ENCODE results near the gene LGMN. TPM values are rescaled to one million over a fixed set of nuclear protein-coding genes. Genes with fewer than 3 reads are reported as not detected.

LGMN gene
- total RNA-seq, 2 donors from 2014 or later = 70.0 to 107 TPM

DNA sequence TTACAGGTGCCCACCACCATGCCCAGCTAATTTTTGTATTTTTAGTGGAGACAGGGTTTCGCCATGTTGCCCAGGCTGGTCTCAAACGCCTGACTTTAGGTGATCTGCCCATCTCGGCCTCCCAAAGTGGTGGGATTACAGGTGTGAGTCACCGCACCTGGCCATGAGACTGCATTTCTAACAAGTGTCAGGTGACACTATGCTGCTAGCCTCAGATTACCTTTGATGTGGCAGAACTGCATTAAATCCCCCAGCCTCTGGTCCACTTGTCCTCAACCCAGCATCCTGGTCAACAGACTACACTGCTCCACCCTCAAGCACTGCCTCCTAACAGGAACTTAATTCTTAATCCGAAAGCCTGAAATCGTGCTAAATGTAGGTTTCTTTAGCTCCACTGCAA is 13.1 kb downstream of the LGMN start:
- intact Hi-C loops (cut with DNase I) = no loop called here
- no peaks in the 10 kb centered on the region for H3K9me3 ChIP-seq

DNA sequence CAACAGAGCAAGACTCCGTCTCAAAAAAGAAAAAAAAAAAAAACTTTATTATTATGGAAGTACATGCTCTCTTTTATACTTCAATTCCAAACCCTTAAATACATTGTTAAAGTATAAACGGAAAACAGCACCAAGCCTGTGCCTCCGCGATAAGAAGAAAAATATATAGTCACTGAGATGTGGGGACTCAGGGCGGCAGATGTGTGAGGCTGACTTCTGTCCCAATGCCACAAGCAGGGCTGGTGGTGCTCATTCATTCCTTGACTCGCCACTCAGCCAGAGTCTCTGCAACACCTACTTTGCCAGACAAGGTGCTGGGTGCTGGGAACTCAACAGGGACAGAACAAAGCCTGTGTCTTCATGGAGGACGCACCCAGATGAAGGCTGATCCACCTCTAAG is 13.8 kb downstream of the LGMN start:
- DNase-seq = no peak
- Histone ChIP-seq H3K4me1 (peaks cover 11% of the 10 kb centered on the region), H3K9ac (ENCODE audit: low read depth in 2 of 2, low read length in 2 of 2) (no peak overlapping the region), H3K36me3 (no peaks in the 10 kb centered on the region), H3K4me3 (no peak overlapping the region), H3K27ac (no peak overlapping the region), H3K9me3 (no peaks in the 10 kb centered on the region), H3K27me3 (no peaks in the 10 kb centered on the region)
- TF ChIP-seq, protein P1, sequence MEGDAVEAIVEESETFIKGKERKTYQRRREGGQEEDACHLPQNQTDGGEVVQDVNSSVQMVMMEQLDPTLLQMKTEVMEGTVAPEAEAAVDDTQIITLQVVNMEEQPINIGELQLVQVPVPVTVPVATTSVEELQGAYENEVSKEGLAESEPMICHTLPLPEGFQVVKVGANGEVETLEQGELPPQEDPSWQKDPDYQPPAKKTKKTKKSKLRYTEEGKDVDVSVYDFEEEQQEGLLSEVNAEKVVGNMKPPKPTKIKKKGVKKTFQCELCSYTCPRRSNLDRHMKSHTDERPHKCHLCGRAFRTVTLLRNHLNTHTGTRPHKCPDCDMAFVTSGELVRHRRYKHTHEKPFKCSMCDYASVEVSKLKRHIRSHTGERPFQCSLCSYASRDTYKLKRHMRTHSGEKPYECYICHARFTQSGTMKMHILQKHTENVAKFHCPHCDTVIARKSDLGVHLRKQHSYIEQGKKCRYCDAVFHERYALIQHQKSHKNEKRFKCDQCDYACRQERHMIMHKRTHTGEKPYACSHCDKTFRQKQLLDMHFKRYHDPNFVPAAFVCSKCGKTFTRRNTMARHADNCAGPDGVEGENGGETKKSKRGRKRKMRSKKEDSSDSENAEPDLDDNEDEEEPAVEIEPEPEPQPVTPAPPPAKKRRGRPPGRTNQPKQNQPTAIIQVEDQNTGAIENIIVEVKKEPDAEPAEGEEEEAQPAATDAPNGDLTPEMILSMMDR (IDR thresholded peaks at IDR 0.05) = no peak
- intact Hi-C loops (cut with DNase I) = no loop called here

More for the DNA sequence above, 13.1 kb downstream of the LGMN start:
- no peak for DNase-seq
- Histone ChIP-seq H3K27ac (no peak overlapping the region), H3K9ac (ENCODE audit: low read depth in 2 of 2, low read length in 2 of 2) (no peak overlapping the region), H3K27me3 (no peaks in the 10 kb centered on the region), H3K36me3 (no peaks in the 10 kb centered on the region), H3K4me3 (no peak overlapping the region), H3K4me1 (peaks cover 11% of the 10 kb centered on the region)
- TF ChIP-seq, protein P1 (IDR thresholded peaks at IDR 0.05) = no peak

DNA sequence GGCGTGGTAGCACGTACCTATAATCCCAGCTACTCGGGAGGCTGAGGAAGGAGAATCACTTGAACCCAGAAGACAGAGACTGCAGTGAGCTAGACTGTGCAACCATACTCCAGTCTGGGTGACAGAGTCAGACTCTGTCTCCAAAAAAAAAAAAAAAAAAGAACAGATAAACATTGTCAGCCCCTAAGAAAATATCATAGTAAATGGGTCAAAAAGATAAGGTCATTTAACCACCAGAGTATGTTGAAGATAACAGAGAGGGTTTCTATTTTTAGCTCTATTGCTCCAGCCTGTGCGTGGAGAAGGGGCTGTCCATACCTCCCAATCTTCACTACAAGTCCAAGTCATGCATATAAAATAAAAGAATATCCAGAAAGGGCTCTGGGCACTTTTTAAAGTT is 15.4 kb downstream of the LGMN start:
- intact Hi-C loops (cut with DNase I) = no loop called here
- Histone ChIP-seq H3K9me3 (no peaks in the 10 kb centered on the region), H3K27ac (no peak overlapping the region), H3K4me3 (no peak overlapping the region), H3K27me3 (no peaks in the 10 kb centered on the region), H3K9ac (ENCODE audit: low read depth in 2 of 2, low read length in 2 of 2) (no peak overlapping the region), H3K36me3 (no peaks in the 10 kb centered on the region), H3K4me1 (peaks cover 11% of the 10 kb centered on the region)
- TF ChIP-seq, protein P1 (IDR thresholded peaks at IDR 0.05) = no peak
- no peak for DNase-seq

DNA sequence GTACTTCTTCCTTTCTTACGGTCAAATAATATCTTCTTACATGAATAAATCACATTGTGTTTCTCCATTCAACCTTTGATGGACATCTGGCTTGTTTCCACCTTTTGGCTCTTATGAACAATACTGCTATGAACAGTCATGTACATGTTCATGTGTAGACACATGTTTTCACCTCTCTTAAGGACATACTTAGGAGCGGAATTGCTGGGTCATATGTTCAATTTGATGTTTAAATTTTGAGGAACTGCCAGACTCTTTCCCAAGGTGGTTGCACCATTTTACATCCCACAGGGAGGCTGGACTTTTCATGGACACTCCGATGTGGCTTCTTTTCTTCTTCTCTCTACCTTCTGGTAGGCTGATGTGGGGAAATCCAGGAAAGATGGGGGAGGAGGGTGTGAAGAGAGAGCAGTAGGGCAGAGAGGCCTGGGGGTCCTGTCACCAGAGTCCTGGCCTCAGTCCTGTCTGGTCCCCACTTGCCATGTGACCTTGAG is 16.8 kb downstream of the LGMN start:
- TF ChIP-seq, protein P1 (IDR thresholded peaks at IDR 0.05) = no peak
- no peak overlapping the region for H3K9ac ChIP-seq (ENCODE audit: low read depth in 2 of 2, low read length in 2 of 2)
- DNase-seq = no peak
- no peaks in the 10 kb centered on the region for H3K36me3 ChIP-seq
- H3K9me3 ChIP-seq = no peaks in the 10 kb centered on the region
- intact Hi-C loops (cut with DNase I) = no loop called here
- no peaks in the 10 kb centered on the region for H3K27me3 ChIP-seq
- H3K4me3 ChIP-seq = no peak overlapping the region
- H3K27ac ChIP-seq = no peak overlapping the region
- H3K4me1 ChIP-seq = peaks cover 7% of the 10 kb centered on the region

DNA sequence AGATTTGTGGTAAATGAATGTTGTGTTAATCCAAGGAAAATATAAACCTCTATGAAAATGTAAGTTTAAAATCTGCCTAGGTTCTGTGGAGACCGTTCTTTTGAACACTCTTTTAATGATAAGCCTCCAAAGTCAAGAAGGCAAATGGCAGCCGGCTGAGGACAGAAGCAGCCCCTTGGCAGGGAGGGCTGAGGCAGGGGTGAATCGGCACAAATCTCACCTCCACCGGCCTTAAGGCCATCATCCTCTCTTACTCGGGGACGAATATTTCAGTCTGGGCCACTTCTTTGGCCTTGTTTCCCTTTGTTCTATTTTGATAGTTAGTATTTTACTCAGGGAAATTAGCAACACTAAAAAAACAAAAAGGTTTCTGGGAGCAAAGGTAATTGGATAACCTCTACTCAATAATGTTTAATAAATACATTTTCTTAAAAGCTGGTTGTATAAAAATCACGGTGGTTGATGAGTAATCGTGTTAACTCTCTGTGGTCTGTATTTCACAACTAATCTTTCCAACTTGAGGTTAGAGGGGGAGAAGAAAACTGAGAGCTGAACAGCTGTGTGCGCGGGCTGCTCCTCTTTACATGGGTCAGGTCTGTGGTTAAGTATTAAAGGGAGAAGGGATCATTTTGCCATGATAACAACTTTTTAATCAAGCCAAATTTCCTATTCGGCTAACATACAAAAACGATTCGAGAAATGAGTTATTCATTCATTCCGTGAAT is 18.6 kb downstream of the LGMN start:
- TF ChIP-seq, protein P1 (IDR thresholded peaks at IDR 0.05) = no peak
- no peaks in the 10 kb centered on the region for H3K9me3 ChIP-seq
- H3K9ac ChIP-seq (ENCODE audit: low read depth in 2 of 2, low read length in 2 of 2) = no peak overlapping the region
- H3K27ac ChIP-seq = no peak overlapping the region
- intact Hi-C loops (cut with DNase I) = no loop called here
- DNase-seq = no peak
- peaks cover 3% of the 10 kb centered on the region for H3K4me1 ChIP-seq
- no peak overlapping the region for H3K4me3 ChIP-seq
- no peaks in the 10 kb centered on the region for H3K27me3 ChIP-seq
- no peaks in the 10 kb centered on the region for H3K36me3 ChIP-seq
